Measurements from ENCODE around the gene ADAMTS9. TPM values are rescaled to one million over a fixed set of nuclear protein-coding genes. Genes with fewer than 3 reads are reported as not detected.

ADAMTS9 gene
- total and polyA plus RNA-seq, 9 of the 15 experiments (the other 6 are each of a cell fraction or from before 2014, with no cell fraction given) = 0.05 to 0.32 (median 0.13) TPM; not detected in 2

- 0% methylated on average over 7 of the region's 8 CpGs for WGBS (ENCODE audit: insufficient coverage, low coverage, missing lambda C conversion rate)
- H3K9me1 ChIP-seq (ENCODE audit: control insufficient read depth, insufficient read depth, low read length) = no peaks in the 10 kb centered on the region
- no peak overlapping the region for H3K9ac ChIP-seq (ENCODE audit: insufficient read depth in 1 of 2, low read depth in 2 of 2, low read length in 2 of 2)
- intact Hi-C loops (cut with micrococcal nuclease) (loop anchor here (5.0 kb wide), 2 partner anchors 642 to 1222 kb away; no protein-coding TSS in a partner anchor), in situ Hi-C loops (cut with MboI) (loop anchor here (10.0 to 25.0 kb wide), 3 partner anchors 632 to 1207 kb away; no protein-coding TSS in a partner anchor)
- H3K4me2 ChIP-seq (ENCODE audit: insufficient read depth, low read length) = no peak overlapping the region
- no peaks in the 10 kb centered on the region; a peak in 1 of 5 replicates for H3K27me3 ChIP-seq (ENCODE audit: control insufficient read depth in 2 of 2, insufficient read depth in 2 of 2, low read length in 2 of 2)
- BruUV-seq (replicated peaks) = no TSS peak
- no peak overlapping the region for H3K4me3 ChIP-seq
- POLR2A ChIA-PET = interaction anchor here (0.7 kb wide), 1 partner anchor 13 kb away, joined by 4 read pairs; no protein-coding TSS in a partner anchor
- TF ChIP-seq CTBP1 (IDR thresholded peaks at IDR 0.05; ENCODE audit: borderline replicate concordance) (no peak), ARID1B (IDR thresholded peaks at IDR 0.05) (no peak), NFIC (IDR thresholded peaks at IDR 0.05) (no peak), ZNF165 (CRISPR knock-in tag; IDR thresholded peaks at IDR 0.05; ENCODE audit: borderline replicate concordance) (no peak), MXD1 (CRISPR knock-in tag; IDR thresholded peaks at IDR 0.05; ENCODE audit: borderline replicate concordance, poor library complexity, severe bottlenecking) (no peak), ZNF253 (CRISPR knock-in tag; conservative IDR thresholded peaks at IDR 0.05) (no peak), IRF2 (CRISPR knock-in tag; IDR thresholded peaks at IDR 0.05) (no peak), ZSCAN32 (CRISPR knock-in tag; IDR thresholded peaks at IDR 0.05) (no peak), FOS (IDR thresholded peaks at IDR 0.05; ENCODE audit: extremely low read depth, insufficient read length) (no peak), ZNF830 (CRISPR knock-in tag; IDR thresholded peaks at IDR 0.05) (no peak), KDM1A (IDR thresholded peaks at IDR 0.05) (no peak), ZEB2 (IDR thresholded peaks at IDR 0.05) (no peak), ZNF143 (CRISPR knock-in tag; IDR thresholded peaks at IDR 0.05) (no peak), CBX1 (IDR thresholded peaks at IDR 0.05; ENCODE audit: low read depth) (no peak), RAD21 (CRISPR knock-in tag; conservative IDR thresholded peaks at IDR 0.05 in 1 of 2, IDR thresholded peaks at IDR 0.05 in 1 of 2) (peak; percentile 22 to 28; a peak in 3 of 4 replicates)
- TF ChIP-seq, protein P1, sequence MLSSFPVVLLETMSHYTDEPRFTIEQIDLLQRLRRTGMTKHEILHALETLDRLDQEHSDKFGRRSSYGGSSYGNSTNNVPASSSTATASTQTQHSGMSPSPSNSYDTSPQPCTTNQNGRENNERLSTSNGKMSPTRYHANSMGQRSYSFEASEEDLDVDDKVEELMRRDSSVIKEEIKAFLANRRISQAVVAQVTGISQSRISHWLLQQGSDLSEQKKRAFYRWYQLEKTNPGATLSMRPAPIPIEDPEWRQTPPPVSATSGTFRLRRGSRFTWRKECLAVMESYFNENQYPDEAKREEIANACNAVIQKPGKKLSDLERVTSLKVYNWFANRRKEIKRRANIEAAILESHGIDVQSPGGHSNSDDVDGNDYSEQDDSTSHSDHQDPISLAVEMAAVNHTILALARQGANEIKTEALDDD (IDR thresholded peaks at IDR 0.05) = no peak
- TF ChIP-seq, protein P2, sequence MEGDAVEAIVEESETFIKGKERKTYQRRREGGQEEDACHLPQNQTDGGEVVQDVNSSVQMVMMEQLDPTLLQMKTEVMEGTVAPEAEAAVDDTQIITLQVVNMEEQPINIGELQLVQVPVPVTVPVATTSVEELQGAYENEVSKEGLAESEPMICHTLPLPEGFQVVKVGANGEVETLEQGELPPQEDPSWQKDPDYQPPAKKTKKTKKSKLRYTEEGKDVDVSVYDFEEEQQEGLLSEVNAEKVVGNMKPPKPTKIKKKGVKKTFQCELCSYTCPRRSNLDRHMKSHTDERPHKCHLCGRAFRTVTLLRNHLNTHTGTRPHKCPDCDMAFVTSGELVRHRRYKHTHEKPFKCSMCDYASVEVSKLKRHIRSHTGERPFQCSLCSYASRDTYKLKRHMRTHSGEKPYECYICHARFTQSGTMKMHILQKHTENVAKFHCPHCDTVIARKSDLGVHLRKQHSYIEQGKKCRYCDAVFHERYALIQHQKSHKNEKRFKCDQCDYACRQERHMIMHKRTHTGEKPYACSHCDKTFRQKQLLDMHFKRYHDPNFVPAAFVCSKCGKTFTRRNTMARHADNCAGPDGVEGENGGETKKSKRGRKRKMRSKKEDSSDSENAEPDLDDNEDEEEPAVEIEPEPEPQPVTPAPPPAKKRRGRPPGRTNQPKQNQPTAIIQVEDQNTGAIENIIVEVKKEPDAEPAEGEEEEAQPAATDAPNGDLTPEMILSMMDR (IDR thresholded peaks at IDR 0.05 in 2 of 3, conservative IDR thresholded peaks at IDR 0.05 in 1 of 3; ENCODE audit: insufficient read depth in 2 of 3, low read depth in 1 of 3, low read length in 3 of 3) = peak; percentile 35 to 65 (median 51); a peak in 4 of 6 replicates
- CTCF ChIA-PET (ENCODE audit: low intra/inter-chr PET ratio) = interaction anchor here (0.6 to 0.7 kb wide), 4 partner anchors 10 to 884 kb away, joined by 3 to 4 read pairs (median 3); no protein-coding TSS in a partner anchor
- H3K9me3 ChIP-seq (replicated peaks; ENCODE audit: control insufficient read depth, insufficient read depth, low read depth, low read length) = no peaks in the 10 kb centered on the region
- H3K27ac ChIP-seq (ENCODE audit: extremely low read depth, low read depth, low read length) = no peak overlapping the region
- peak; percentile 65 for ATAC-seq
- H3K79me2 ChIP-seq (ENCODE audit: control insufficient read depth, insufficient read depth, low read length) = no peaks in the 10 kb centered on the region
- no peak for FAIRE-seq
- H3K36me3 ChIP-seq (ENCODE audit: control insufficient read depth, insufficient read depth, low read length) = no peaks in the 10 kb centered on the region
- no peak overlapping the region for H2AFZ ChIP-seq (ENCODE audit: low read depth, low read length)
- no peaks in the 10 kb centered on the region for H3K4me1 ChIP-seq (replicated peaks in 1 of 2; ENCODE audit: control insufficient read depth in 2 of 2, insufficient read depth in 2 of 2, low read length in 2 of 2)
- no peaks in the 10 kb centered on the region for H4K20me1 ChIP-seq (replicated peaks; ENCODE audit: control insufficient read depth, insufficient read depth, low read length)
- DNase-seq (ENCODE audit: extremely low read depth in 1 of 4, low spot score in 3 of 4) = peak; percentile 25 to 51 (median 44)
Measured at GRCh38 chr3:64530434-64531049, 157.3 kb downstream of the ADAMTS9 start.

All from K562 (cell line).